A549 (cell line): Measurements from ENCODE around the gene AGFG1. TPM values are rescaled to one million over a fixed set of nuclear protein-coding genes. Genes with fewer than 3 reads are reported as not detected.

Source experiments
- ATAC-seq, 2 experiments: fragments of 200-7000 bp in 1 of 2; fragments of >200 bp in 1 of 2; cut with Nextera tagmentation in 1 of 2; cut with Tn5 transposase in 1 of 2; 3 replicates each; pipeline versions ENCODE4 v1.8.0 to v1.9.1; 2018 to 2020; ENCODE audit warnings: mild to moderate bottlenecking in 1 of 2, moderate library complexity in 1 of 2
- CTCF ChIA-PET: fragments of 300-600 bp; sonication (Branson Sonifier 250); formaldehyde crosslinking; extraction: SDS; loops from one replicate; lab custom pipeline; 2021; ENCODE audit warnings: antibody characterized with exemption, inconsistent platforms; lab: Yijun Ruan, JAX
- POLR2A ChIA-PET: fragments of 350-600 bp; formaldehyde crosslinking; extraction: SDS; loops from one replicate; lab custom pipeline; 2021; ENCODE audit warnings: antibody characterized with exemption, inconsistent platforms; lab: Yijun Ruan, JAX
- DNase-seq, 2 experiments: peaks; one replicate each; pipeline versions ENCODE4 v3.0.0 to v3.0.0-alpha.2; 2011 to 2016; ENCODE audit warnings: low read depth in 1 of 2, low spot score in 1 of 2
- FAIRE-seq: peaks from 2 replicates; lab custom pipeline; 2011; peaks lifted over from hg19 to GRCh38; lab: Jason Lieb, UNC
- H3K27ac ChIP-seq, 2 experiments: fragments of >200 bp; sonication (Bioruptor Twin); formaldehyde crosslinking; 3 replicates each; pipeline ENCODE4 v1.5.1; 2016 to 2017
- H3K4me1 ChIP-seq: fragments of >200 bp; sonication (Bioruptor Twin); formaldehyde crosslinking; 3 replicates; pipeline ENCODE4 v1.6.1; 2016
- H3K4me2 ChIP-seq: fragments of >200 bp; sonication (Bioruptor Twin); formaldehyde crosslinking; 3 replicates; pipeline ENCODE4 v1.6.1; 2016
- H3K4me3 ChIP-seq: fragments of >200 bp; sonication (Bioruptor Twin); formaldehyde crosslinking; 3 replicates; pipeline ENCODE4 v1.5.1; 2016
- H3K9me3 ChIP-seq: fragments of >200 bp; sonication (Bioruptor Twin); formaldehyde crosslinking; 3 replicates; pipeline ENCODE4 v1.6.1; 2016
- BHLHE40 ChIP-seq: IDR thresholded peaks from 2 replicates; pipeline ENCODE4 v1.6.1; 2012; ENCODE audit warnings: low read depth, low read length, inconsistent platforms
- CBX2 ChIP-seq: fragments of 200-600 bp; sonication (generic); IDR thresholded peaks from 2 replicates; pipeline ENCODE4 v1.6.1; 2016; ENCODE audit warnings: low read depth, mild to moderate bottlenecking, borderline replicate concordance
- CBX8 ChIP-seq: fragments of 200-600 bp; sonication (generic); IDR thresholded peaks from 2 replicates; pipeline ENCODE4 v1.6.1; 2016
- CEBPB ChIP-seq, 2 experiments: fragments of >200 bp in 1 of 2; sonication (Bioruptor Twin) in 1 of 2; formaldehyde crosslinking in 1 of 2; IDR thresholded peaks; 2 replicates each; pipeline ENCODE4 v1.6.1; 2012 to 2016
- EHMT2 ChIP-seq: fragments of 200-600 bp; sonication (generic); IDR thresholded peaks from 2 replicates; pipeline ENCODE4 v1.6.1; 2016; ENCODE audit warnings: antibody characterized with exemption, low read depth, mild to moderate bottlenecking, moderate library complexity
- EP300 ChIP-seq, 2 experiments: fragments of >200 bp; sonication (Bioruptor Twin); formaldehyde crosslinking; IDR thresholded peaks; 2 replicates in 1 of 2; 3 replicates in 1 of 2; pipeline ENCODE4 v1.6.1; 2016 to 2017
- FOSL2 ChIP-seq, 2 experiments: fragments of 450-650 bp in 1 of 2; fragments of >200 bp in 1 of 2; sonication (Bioruptor Twin) in 1 of 2; formaldehyde crosslinking; IDR thresholded peaks; 2 replicates each; pipeline versions ENCODE4 v1.5.0 to v1.6.1; 2016 to 2020; ENCODE audit warnings: mild to moderate bottlenecking in 1 of 2, moderate library complexity in 1 of 2
- HDAC2 ChIP-seq: fragments of 200-600 bp; sonication (generic); IDR thresholded peaks from 2 replicates; pipeline ENCODE4 v1.6.1; 2016
- HOXB13 ChIP-seq: fragments of 250-450 bp; sonication (Bioruptor Pico); IDR thresholded peaks from 2 replicates; pipeline ENCODE4 v1.5.0; 2020; ENCODE audit warnings: low read depth, mild to moderate bottlenecking, moderate library complexity
- JUNB ChIP-seq: fragments of >200 bp; sonication (Bioruptor Twin); formaldehyde crosslinking; IDR thresholded peaks from 2 replicates; pipeline ENCODE4 v1.6.1; 2016
- KDM1A ChIP-seq: fragments of 200-600 bp; sonication (generic); IDR thresholded peaks from 2 replicates; pipeline ENCODE4 v1.6.1; 2016; ENCODE audit warnings: low read depth, mild to moderate bottlenecking
- PHF8 ChIP-seq: fragments of 200-600 bp; sonication (generic); IDR thresholded peaks from 2 replicates; pipeline ENCODE4 v1.6.1; 2016; ENCODE audit warnings: low read depth, mild to moderate bottlenecking, antibody characterized with exemption, moderate library complexity, borderline replicate concordance
- RCOR1 ChIP-seq: fragments of 150-350 bp; IDR thresholded peaks from 2 replicates; pipeline ENCODE4 v1.6.1; 2014; ENCODE audit warnings: antibody characterized with exemption, low read length, low read depth
- ZC3H11A ChIP-seq: fragments of 450-650 bp; IDR thresholded peaks from 2 replicates; pipeline ENCODE4 v1.6.1; 2014; ENCODE audit warnings: antibody characterized with exemption, mild to moderate bottlenecking
- ZFP36 ChIP-seq: fragments of 450-650 bp; IDR thresholded peaks from 2 replicates; pipeline ENCODE4 v1.6.1; 2014; ENCODE audit warnings: borderline replicate concordance; ENCODE audit not compliant: partially characterized antibody
- WGBS: methylation state at CpG from one replicate; pipeline ENCODE4 v1.1.6; 2017; ENCODE audit errors: missing lambda C conversion rate; 5-methylcytosine and 5-hydroxymethylcytosine counted together
- polyA plus RNA-seq, 4 experiments: library from polyadenylated mRNA; depleted of rRNA in 3 of 4; stranded (reverse); fragments of >200 nt; fragmentation: RNase III in 1 of 4; extraction: RNeasy Plus Mini Kit Qiagen cat#74134 plus additional on column Dnase treatment in 1 of 4; gene quantifications; 2 replicates in 3 of 4; 3 replicates in 1 of 4; pipeline ENCODE4 v1.2.3, GENCODE V29; 2011 to 2017
- TF ChIP-seq, protein P1 (sequence below): fragments of 200-600 bp; sonication (generic); IDR thresholded peaks from 2 replicates; pipeline ENCODE4 v1.6.1; 2016; ENCODE audit warnings: antibody characterized with exemption, mild to moderate bottlenecking, moderate library complexity
- TF ChIP-seq, protein P2 (sequence below): fragments of 250-450 bp; sonication (Bioruptor Pico); IDR thresholded peaks from 2 replicates; pipeline ENCODE4 v1.5.0; 2020; ENCODE audit warnings: low read depth, mild to moderate bottlenecking, moderate library complexity
- TF ChIP-seq, protein P3 (sequence below): IDR thresholded peaks from 2 replicates; pipeline ENCODE4 v1.6.1; 2012
- TF ChIP-seq, protein P4 (sequence below): fragments of 450-650 bp; IDR thresholded peaks from 2 replicates; pipeline ENCODE4 v1.6.1; 2014; ENCODE audit warnings: antibody characterized with exemption
- TF ChIP-seq, protein P5 (sequence below): fragments of >200 bp; sonication (Bioruptor Twin); formaldehyde crosslinking; IDR thresholded peaks from 2 replicates; pipeline ENCODE4 v1.6.1; 2016

The AGFG1 gene
- polyA plus RNA-seq, 2 of the 4 experiments (the other 2 are of a cell fraction) = 96.9 to 384 TPM

DNA sequence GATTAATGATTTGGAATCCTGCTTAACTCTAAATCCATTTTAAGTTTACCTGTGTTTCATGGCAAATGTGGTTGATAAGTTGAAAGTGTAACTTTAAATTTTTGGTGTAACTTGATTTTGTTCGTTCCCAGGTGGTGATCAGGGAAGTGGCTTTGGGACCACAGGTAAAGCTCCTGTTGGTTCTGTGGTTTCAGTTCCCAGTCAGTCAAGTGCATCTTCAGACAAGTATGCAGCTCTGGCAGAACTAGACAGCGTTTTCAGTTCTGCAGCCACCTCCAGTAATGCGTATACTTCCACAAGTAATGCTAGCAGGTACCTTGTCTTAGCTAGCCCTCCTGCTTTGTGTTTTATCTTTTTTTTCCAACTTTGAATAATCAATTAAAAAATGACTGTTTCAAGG lies 62.8 kb downstream of the AGFG1 start (continued):
- TF ChIP-seq, protein P1, sequence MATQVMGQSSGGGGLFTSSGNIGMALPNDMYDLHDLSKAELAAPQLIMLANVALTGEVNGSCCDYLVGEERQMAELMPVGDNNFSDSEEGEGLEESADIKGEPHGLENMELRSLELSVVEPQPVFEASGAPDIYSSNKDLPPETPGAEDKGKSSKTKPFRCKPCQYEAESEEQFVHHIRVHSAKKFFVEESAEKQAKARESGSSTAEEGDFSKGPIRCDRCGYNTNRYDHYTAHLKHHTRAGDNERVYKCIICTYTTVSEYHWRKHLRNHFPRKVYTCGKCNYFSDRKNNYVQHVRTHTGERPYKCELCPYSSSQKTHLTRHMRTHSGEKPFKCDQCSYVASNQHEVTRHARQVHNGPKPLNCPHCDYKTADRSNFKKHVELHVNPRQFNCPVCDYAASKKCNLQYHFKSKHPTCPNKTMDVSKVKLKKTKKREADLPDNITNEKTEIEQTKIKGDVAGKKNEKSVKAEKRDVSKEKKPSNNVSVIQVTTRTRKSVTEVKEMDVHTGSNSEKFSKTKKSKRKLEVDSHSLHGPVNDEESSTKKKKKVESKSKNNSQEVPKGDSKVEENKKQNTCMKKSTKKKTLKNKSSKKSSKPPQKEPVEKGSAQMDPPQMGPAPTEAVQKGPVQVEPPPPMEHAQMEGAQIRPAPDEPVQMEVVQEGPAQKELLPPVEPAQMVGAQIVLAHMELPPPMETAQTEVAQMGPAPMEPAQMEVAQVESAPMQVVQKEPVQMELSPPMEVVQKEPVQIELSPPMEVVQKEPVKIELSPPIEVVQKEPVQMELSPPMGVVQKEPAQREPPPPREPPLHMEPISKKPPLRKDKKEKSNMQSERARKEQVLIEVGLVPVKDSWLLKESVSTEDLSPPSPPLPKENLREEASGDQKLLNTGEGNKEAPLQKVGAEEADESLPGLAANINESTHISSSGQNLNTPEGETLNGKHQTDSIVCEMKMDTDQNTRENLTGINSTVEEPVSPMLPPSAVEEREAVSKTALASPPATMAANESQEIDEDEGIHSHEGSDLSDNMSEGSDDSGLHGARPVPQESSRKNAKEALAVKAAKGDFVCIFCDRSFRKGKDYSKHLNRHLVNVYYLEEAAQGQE = no peak
- TF ChIP-seq ZFP36 = no peak
- TF ChIP-seq, all 56 proteins: peak for 0

DNA sequence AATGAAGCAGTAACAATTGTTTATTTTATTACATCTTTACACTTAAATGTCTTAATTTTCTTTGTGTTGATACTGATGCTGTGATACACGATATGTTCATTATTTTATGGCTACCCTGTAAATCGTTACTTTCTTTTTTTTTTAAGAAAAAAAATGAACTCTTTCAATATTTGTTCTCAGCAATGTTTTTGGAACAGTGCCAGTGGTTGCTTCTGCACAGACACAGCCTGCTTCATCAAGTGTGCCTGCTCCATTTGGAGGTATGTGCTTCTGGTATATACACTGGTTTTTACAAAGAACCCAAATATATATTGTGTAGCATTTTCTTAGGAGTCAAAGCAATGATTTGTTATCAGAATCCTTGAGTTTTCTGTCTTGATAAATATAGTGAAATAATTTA lies 64.5 kb downstream of the AGFG1 start:
- POLR2A ChIA-PET = no interaction called here
- CTCF ChIA-PET = no interaction called here
- ATAC-seq = peak in 1 of 2 experiments; percentile 27; a peak in 1 of 6 replicates
- Histone ChIP-seq H3K9me3 (peaks cover 8% of the 10 kb centered on the region; the same call in 2 of the 3 replicates), H3K27ac (no peak overlapping the region), H3K4me2 (no peak overlapping the region), H3K4me3 (no peak overlapping the region), H3K4me1 (peaks cover 9% of the 10 kb centered on the region)
- TF ChIP-seq HOXB13 (CRISPR knock-in tag) (no peak), RCOR1 (no peak), ZFP36 (no peak), CBX2 (no peak), HDAC2 (no peak), ZC3H11A (no peak), CBX8 (no peak), BHLHE40 (no peak), EP300 (IDR thresholded peaks at IDR 0.05) (no peak), EHMT2 (no peak), PHF8 (no peak), KDM1A (no peak), JUNB (no peak), FOSL2 (IDR thresholded peaks at IDR 0.05) (no peak), FOSL2 (CRISPR knock-in tag; IDR thresholded peaks at IDR 0.05) (no peak)
- TF ChIP-seq, protein P2, sequence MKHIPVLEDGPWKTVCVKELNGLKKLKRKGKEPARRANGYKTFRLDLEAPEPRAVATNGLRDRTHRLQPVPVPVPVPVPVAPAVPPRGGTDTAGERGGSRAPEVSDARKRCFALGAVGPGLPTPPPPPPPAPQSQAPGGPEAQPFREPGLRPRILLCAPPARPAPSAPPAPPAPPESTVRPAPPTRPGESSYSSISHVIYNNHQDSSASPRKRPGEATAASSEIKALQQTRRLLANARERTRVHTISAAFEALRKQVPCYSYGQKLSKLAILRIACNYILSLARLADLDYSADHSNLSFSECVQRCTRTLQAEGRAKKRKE = no peak
- TF ChIP-seq, protein P3, sequence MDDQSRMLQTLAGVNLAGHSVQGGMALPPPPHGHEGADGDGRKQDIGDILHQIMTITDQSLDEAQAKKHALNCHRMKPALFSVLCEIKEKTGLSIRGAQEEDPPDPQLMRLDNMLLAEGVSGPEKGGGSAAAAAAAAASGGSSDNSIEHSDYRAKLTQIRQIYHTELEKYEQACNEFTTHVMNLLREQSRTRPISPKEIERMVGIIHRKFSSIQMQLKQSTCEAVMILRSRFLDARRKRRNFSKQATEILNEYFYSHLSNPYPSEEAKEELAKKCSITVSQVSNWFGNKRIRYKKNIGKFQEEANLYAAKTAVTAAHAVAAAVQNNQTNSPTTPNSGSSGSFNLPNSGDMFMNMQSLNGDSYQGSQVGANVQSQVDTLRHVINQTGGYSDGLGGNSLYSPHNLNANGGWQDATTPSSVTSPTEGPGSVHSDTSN = no peak
- peak in 1 of 2 experiments; percentile 36 for DNase-seq
- no peak for FAIRE-seq
- WGBS = 49% methylated on average over 2 of the region's 2 CpGs

DNA sequence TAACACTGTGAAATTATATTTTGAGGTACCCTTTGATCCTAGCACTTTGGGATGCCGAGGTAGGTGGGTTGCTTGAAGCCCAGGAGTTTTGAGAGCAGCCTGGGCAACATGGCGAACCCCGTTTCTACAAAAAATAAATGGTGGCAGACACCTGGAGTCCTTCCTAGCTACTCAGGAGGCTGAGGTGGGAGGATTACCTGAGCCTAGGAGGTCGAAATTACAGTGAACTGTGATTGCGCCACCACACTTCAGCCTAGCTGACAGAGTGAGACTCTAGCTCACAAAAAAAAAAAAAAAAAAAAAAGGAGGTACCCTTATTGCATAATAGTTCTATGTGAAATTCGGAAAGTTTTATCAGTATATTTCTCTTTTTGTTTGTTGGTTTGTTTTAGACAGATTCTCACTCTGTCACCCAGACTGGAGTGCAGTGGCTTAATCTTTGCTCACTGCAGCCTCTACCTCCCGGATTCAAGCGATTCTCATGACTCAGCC lies 67.6 kb downstream of the AGFG1 start:
- Histone ChIP-seq H3K4me2 (no peak overlapping the region), H3K4me3 (no peak overlapping the region), H3K9me3 (peaks cover 8% of the 10 kb centered on the region; the same call in 2 of the 3 replicates), H3K27ac (no peak overlapping the region), H3K4me1 (peaks cover 9% of the 10 kb centered on the region)
- peak in 1 of 2 experiments; percentile 40; a peak in 2 of 4 replicates for TF ChIP-seq CEBPB (IDR thresholded peaks at IDR 0.05)
- TF ChIP-seq CBX2 = no peak
- TF ChIP-seq, protein P4, sequence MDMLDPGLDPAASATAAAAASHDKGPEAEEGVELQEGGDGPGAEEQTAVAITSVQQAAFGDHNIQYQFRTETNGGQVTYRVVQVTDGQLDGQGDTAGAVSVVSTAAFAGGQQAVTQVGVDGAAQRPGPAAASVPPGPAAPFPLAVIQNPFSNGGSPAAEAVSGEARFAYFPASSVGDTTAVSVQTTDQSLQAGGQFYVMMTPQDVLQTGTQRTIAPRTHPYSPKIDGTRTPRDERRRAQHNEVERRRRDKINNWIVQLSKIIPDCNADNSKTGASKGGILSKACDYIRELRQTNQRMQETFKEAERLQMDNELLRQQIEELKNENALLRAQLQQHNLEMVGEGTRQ = no peak
- TF ChIP-seq, protein P5, sequence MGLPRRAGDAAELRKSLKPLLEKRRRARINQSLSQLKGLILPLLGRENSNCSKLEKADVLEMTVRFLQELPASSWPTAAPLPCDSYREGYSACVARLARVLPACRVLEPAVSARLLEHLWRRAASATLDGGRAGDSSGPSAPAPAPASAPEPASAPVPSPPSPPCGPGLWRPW = no peak
- no peak for FAIRE-seq
- peak in 1 of 2 experiments; percentile 58; a peak in 3 of 6 replicates for ATAC-seq
- WGBS = 96% methylated on average over 8 of the region's 8 CpGs
- ChIA-PET POLR2A (interaction anchor here (0.6 kb wide), 2 partner anchors 19 to 89 kb away, joined by 4 read pairs; no protein-coding TSS in a partner anchor), CTCF (interaction anchor here (0.6 kb wide), 1 partner anchor 16 kb away, joined by 3 read pairs; no protein-coding TSS in a partner anchor)
- DNase-seq = no peak
